Stimulated activated CD8-positive, alpha-beta memory T cell treated with anti-CD3 and anti-CD28 coated beads, Interleukin-4, amount 100 ng/mL, for 1 hour (primary cell): ENCODE measurements around the gene SV2B.

ENCODE experiments used
- DNase-seq, 2 donors: peaks; one replicate each; pipeline ENCODE4 v3.0.0-alpha.2; 2020; ENCODE audit warnings: low read depth in 2 of 2, low spot score in 1 of 2

SV2B gene

GRCh38 chr15:91136386-91136923, 36.4 kb downstream of the SV2B start:
- DNase-seq: no peak

- no peak for DNase-seq
Measured at GRCh38 chr15:91140601-91141000, 40.5 kb downstream of the SV2B start.

GRCh38 chr15:91141097-91141496, 41.0 kb downstream of the SV2B start:
- no peak for DNase-seq

GRCh38 chr15:91142106-91142744, 42.2 kb downstream of the SV2B start:
- DNase-seq: no peak

- no peak for DNase-seq
Measured at GRCh38 chr15:91142946-91143345, 42.9 kb downstream of the SV2B start.

- DNase-seq: no peak
Measured at GRCh38 chr15:91146728-91147127, 46.7 kb downstream of the SV2B start.

- DNase-seq: no peak
Measured at GRCh38 chr15:91148243-91148642, 48.2 kb downstream of the SV2B start.

- no peak for DNase-seq
Measured at GRCh38 chr15:91150502-91151160, 50.6 kb downstream of the SV2B start.

GRCh38 chr15:91151781-91152563, 51.9 kb downstream of the SV2B start:
- no peak for DNase-seq

- no peak for DNase-seq
Measured at GRCh38 chr15:91152896-91153581, 53.0 kb downstream of the SV2B start.

- DNase-seq: no peak
Measured at GRCh38 chr15:91153954-91154353, 53.9 kb downstream of the SV2B start.

- DNase-seq: no peak
Measured at GRCh38 chr15:91156175-91156726, 56.2 kb downstream of the SV2B start.

- no peak for DNase-seq
Measured at GRCh38 chr15:91158415-91159394, 58.6 kb downstream of the SV2B start.

- no peak for DNase-seq
Measured at GRCh38 chr15:91165850-91166249, 65.8 kb downstream of the SV2B start.

- no peak for DNase-seq
Measured at GRCh38 chr15:91168457-91168856, 68.4 kb downstream of the SV2B start.

GRCh38 chr15:91171334-91171733, 71.3 kb downstream of the SV2B start:
- DNase-seq: no peak

- no peak for DNase-seq
Measured at GRCh38 chr15:91182101-91182500, 82.0 kb downstream of the SV2B start.

- DNase-seq: no peak
Measured at GRCh38 chr15:91183596-91183995, 83.5 kb downstream of the SV2B start.

- DNase-seq: no peak
Measured at GRCh38 chr15:91184441-91184840, 84.4 kb downstream of the SV2B start.
